K562 (cell line): ENCODE results near the gene MCFD2. TPM values are rescaled to one million over a fixed set of nuclear protein-coding genes. Genes with fewer than 3 reads are reported as not detected.

Experiments
- BRD4 ChIP-seq: fragments of 200-600 bp; sonication (generic); IDR thresholded peaks from 2 replicates; pipeline ENCODE4 v1.6.1; 2017; ENCODE audit warnings: inconsistent platforms
- HNRNPUL1 ChIP-seq: fragments of 200-400 bp; formaldehyde crosslinking; IDR thresholded peaks from 2 replicates; pipeline ENCODE4 v1.6.1; 2017; ENCODE audit warnings: low read length
- PHB2 ChIP-seq: fragments of 450-650 bp; IDR thresholded peaks from 2 replicates; pipeline ENCODE4 v1.6.1; 2017; ENCODE audit warnings: low read depth
- POLR2H ChIP-seq: IDR thresholded peaks from 2 replicates; pipeline ENCODE4 v1.6.1; 2016; ENCODE audit warnings: missing genetic modification characterization, low read depth, mild to moderate bottlenecking, control low read depth, missing compliant biosample characterization, moderate library complexity
- PURB ChIP-seq: sonication (generic); formaldehyde crosslinking; IDR thresholded peaks from 2 replicates; pipeline ENCODE4 v1.9.0; 2021; ENCODE audit warnings: low read depth, mild to moderate bottlenecking, missing genetic modification reagents
- RAD51 ChIP-seq: fragments of 450-650 bp; IDR thresholded peaks from 2 replicates; pipeline ENCODE4 v1.7.1; 2016; ENCODE audit warnings: low read depth, mild to moderate bottlenecking, borderline replicate concordance
- RFX5 ChIP-seq: IDR thresholded peaks from 2 replicates; pipeline ENCODE4 v1.6.1; 2011; ENCODE audit warnings: low read depth, mild to moderate bottlenecking, improper control_type of control experiment, low read length
- SP1 ChIP-seq: sonication (generic); formaldehyde crosslinking; IDR thresholded peaks from 2 replicates; pipeline ENCODE4 v1.8.1; 2022; ENCODE audit warnings: mild to moderate bottlenecking, missing genetic modification reagents
- SREBF1 ChIP-seq: fragments of 150-350 bp; IDR thresholded peaks from 2 replicates; pipeline ENCODE4 v1.6.1; 2014; ENCODE audit warnings: antibody characterized with exemption, low read depth, low read length, borderline replicate concordance
- TARDBP ChIP-seq: fragments of 450-650 bp; IDR thresholded peaks from 2 replicates; pipeline ENCODE4 v1.6.1; 2016
- TFAP4 ChIP-seq: sonication (generic); formaldehyde crosslinking; IDR thresholded peaks from 2 replicates; pipeline ENCODE4 v1.8.0; 2022; ENCODE audit warnings: missing genetic modification reagents, mild to moderate bottlenecking, moderate library complexity, borderline replicate concordance
- ZBTB9 ChIP-seq: fragments of 450-650 bp; formaldehyde crosslinking; IDR thresholded peaks from 2 replicates; pipeline ENCODE4 v1.4.0; 2020; ENCODE audit warnings: mild to moderate bottlenecking, moderate library complexity
- ZNF324 ChIP-seq: fragments of 250-450 bp; sonication (Bioruptor Pico); IDR thresholded peaks from 2 replicates; pipeline ENCODE4 v1.4.0; 2020; ENCODE audit warnings: mild to moderate bottlenecking
- ZNF766 ChIP-seq: fragments of 200-800 bp; sonication (Bioruptor generic); conservative IDR thresholded peaks from 2 replicates; pipeline ENCODE4 v1.6.1; 2016; ENCODE audit warnings: missing genetic modification characterization, missing compliant biosample characterization
- polyA plus RNA-seq, 8 experiments: library from polyadenylated mRNA; depleted of rRNA in 4 of 8; stranded (reverse) in 5 of 8; unstranded in 3 of 8; fragments of >200 nt; fragmentation: Nextera tagmentation in 2 of 8; fragmentation: Illumina TruSeq in 1 of 8; extraction: Ambion mirVana in 2 of 8; extraction: Trizol in 1 of 8; gene quantifications; 2 replicates each; pipeline versions ENCODE4 v1.2.1 to v1.2.3, GENCODE V29; 2011 to 2014; ENCODE audit warnings: inconsistent platforms in 1 of 8, missing spikeins in 1 of 8
- total RNA-seq, 7 experiments: library from RNA; depleted of rRNA in 6 of 7; stranded (reverse); fragments of >200 nt in 6 of 7; fragmentation: Illumina TruSeq in 2 of 7; extraction: Trizol in 2 of 7; gene quantifications; 2 replicates each; pipeline versions ENCODE4 v1.2.1 to v1.2.3, GENCODE V29; 2011 to 2021; ENCODE audit warnings: low replicate concordance in 1 of 7
- TF ChIP-seq, protein P1 (sequence below), 2 experiments: fragments of 450-650 bp in 1 of 2; sonication (generic) in 1 of 2; formaldehyde crosslinking in 1 of 2; IDR thresholded peaks; 2 replicates each; pipeline versions ENCODE4 v1.7.1 to v1.9.0; 2016 to 2022; ENCODE audit warnings: inconsistent platforms in 1 of 2, mild to moderate bottlenecking in 1 of 2, missing genetic modification reagents in 1 of 2
- TF ChIP-seq, protein P2 (sequence below), 3 experiments: fragments of 200-800 bp in 1 of 3; sonication (Bioruptor generic) in 1 of 3; sonication (generic) in 1 of 3; formaldehyde crosslinking in 1 of 3; IDR thresholded peaks; 2 replicates each; pipeline versions ENCODE4 v1.6.1 to v1.8.0; 2016 to 2022; ENCODE audit warnings: mild to moderate bottlenecking in 2 of 3, missing compliant biosample characterization in 2 of 3, missing genetic modification characterization in 2 of 3, missing genetic modification reagents in 1 of 3

MCFD2 gene
- total and polyA plus RNA-seq, 9 of the 15 experiments (the other 6 are each of a cell fraction or from before 2014, with no cell fraction given) = 78.6 to 237 (median 123) TPM

DNA sequence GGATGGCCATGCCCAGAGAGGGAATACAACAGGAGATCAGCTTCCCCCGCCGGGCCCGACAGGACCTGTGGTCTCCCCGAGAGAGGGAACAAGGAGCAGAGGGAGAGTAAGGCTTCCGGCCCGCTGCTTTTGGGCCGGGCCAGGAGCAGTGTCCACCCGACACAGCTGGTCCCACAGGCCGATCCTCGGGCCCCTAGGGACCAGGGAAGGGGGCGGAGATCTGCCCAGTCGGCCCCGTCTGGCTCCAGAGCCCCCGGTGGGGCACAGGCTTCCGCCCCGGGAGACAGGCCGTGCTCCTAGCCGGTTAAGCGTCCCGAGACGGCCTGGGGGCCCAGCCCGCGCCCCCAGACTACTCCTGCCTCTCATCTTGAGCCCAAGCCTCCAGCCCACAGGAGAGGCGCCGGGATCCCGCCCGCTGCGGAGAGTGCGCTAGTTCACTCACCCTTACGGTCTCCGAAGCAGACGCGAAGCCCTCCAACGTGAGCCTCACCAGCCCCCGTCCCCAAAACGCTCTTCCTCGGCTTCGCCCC, at the start of gene MCFD2 (continued):
- TF ChIP-seq, protein P1, sequence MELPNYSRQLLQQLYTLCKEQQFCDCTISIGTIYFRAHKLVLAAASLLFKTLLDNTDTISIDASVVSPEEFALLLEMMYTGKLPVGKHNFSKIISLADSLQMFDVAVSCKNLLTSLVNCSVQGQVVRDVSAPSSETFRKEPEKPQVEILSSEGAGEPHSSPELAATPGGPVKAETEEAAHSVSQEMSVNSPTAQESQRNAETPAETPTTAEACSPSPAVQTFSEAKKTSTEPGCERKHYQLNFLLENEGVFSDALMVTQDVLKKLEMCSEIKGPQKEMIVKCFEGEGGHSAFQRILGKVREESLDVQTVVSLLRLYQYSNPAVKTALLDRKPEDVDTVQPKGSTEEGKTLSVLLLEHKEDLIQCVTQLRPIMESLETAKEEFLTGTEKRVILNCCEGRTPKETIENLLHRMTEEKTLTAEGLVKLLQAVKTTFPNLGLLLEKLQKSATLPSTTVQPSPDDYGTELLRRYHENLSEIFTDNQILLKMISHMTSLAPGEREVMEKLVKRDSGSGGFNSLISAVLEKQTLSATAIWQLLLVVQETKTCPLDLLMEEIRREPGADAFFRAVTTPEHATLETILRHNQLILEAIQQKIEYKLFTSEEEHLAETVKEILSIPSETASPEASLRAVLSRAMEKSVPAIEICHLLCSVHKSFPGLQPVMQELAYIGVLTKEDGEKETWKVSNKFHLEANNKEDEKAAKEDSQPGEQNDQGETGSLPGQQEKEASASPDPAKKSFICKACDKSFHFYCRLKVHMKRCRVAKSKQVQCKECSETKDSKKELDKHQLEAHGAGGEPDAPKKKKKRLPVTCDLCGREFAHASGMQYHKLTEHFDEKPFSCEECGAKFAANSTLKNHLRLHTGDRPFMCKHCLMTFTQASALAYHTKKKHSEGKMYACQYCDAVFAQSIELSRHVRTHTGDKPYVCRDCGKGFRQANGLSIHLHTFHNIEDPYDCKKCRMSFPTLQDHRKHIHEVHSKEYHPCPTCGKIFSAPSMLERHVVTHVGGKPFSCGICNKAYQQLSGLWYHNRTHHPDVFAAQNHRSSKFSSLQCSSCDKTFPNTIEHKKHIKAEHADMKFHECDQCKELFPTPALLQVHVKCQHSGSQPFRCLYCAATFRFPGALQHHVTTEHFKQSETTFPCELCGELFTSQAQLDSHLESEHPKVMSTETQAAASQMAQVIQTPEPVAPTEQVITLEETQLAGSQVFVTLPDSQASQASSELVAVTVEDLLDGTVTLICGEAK (IDR thresholded peaks at IDR 0.05) = no peak
- TF ChIP-seq, protein P1 (CRISPR knock-in tag; IDR thresholded peaks at IDR 0.05) = no peak
- TF ChIP-seq RAD51 = no peak
- TF ChIP-seq SP1 = no peak
- TF ChIP-seq SREBF1 = no peak
- TF ChIP-seq BRD4 = no peak
- TF ChIP-seq TARDBP = no peak
- no peak for TF ChIP-seq ZNF324
- no peak for TF ChIP-seq PURB (CRISPR knock-in tag)
- no peak for TF ChIP-seq ZBTB9 (CRISPR knock-in tag)
- TF ChIP-seq POLR2H (tag) = no peak
- no peak for TF ChIP-seq PHB2
- no peak for TF ChIP-seq ZNF766 (CRISPR knock-in tag)
- TF ChIP-seq, protein P2, sequence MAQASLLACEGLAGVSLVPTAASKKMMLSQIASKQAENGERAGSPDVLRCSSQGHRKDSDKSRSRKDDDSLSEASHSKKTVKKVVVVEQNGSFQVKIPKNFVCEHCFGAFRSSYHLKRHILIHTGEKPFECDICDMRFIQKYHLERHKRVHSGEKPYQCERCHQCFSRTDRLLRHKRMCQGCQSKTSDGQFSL (CRISPR knock-in tag; IDR thresholded peaks at IDR 0.05) = peak; percentile 66
- TF ChIP-seq, protein P2 (tag; IDR thresholded peaks at IDR 0.05) = peak in 1 of 2 experiments; percentile 93; a peak in 2 of 4 replicates
- TF ChIP-seq TFAP4 (CRISPR knock-in tag) = peak; percentile 48
- no peak for TF ChIP-seq HNRNPUL1
- TF ChIP-seq RFX5 = no peak
